RCC 7860 (cell line): Measurements from ENCODE around the gene GRK7.

Experiments used
- DNase-seq: peaks from one replicate; pipeline ENCODE4 v3.0.0-alpha.2; 2015; ENCODE audit warnings: low spot score
- FAIRE-seq: peaks from 2 replicates; lab custom pipeline; 2012; peaks lifted over from hg19 to GRCh38; lab: Jason Lieb, UNC

Gene GRK7, protein sequence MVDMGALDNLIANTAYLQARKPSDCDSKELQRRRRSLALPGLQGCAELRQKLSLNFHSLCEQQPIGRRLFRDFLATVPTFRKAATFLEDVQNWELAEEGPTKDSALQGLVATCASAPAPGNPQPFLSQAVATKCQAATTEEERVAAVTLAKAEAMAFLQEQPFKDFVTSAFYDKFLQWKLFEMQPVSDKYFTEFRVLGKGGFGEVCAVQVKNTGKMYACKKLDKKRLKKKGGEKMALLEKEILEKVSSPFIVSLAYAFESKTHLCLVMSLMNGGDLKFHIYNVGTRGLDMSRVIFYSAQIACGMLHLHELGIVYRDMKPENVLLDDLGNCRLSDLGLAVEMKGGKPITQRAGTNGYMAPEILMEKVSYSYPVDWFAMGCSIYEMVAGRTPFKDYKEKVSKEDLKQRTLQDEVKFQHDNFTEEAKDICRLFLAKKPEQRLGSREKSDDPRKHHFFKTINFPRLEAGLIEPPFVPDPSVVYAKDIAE (N-terminal part only)

DNA sequence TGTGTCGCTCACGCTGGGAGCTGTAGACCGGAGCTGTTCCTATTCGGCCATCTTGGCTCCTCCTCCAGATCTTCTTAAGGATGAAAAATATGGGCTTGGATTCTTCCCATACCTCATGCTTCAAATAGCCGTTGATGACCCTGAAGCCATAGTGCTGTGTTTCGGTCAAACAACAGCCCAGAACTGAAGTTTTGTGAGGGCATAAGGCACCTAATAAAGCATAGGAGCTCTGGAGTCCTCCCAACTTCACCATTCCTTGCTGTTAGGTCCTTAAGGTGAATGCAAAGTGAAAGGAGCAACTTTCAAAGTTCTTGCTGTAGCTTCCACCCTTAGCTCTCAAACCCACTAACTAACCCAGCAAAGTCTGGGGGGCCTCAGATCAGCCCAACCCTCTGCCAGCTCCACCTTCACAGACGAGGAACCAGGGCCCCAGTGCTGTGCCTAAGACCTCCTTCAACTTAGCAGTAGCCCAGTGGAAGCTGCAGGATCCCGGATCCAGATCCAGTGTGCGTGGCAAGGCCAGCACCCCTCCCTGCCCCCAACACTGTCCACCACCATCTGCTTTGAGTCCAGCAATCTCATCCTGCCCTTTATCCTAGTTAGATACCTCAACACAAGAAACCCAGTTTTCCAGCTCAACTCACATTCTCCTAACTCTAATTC is at the start of gene GRK7:
Gene GRK7 (plus strand): TSS at position 321 of the 663 bp plus-strand sequence. CDS start 14,877 bp downstream, outside the sequence.
- no peak for FAIRE-seq
- DNase-seq, result no peak

DNA sequence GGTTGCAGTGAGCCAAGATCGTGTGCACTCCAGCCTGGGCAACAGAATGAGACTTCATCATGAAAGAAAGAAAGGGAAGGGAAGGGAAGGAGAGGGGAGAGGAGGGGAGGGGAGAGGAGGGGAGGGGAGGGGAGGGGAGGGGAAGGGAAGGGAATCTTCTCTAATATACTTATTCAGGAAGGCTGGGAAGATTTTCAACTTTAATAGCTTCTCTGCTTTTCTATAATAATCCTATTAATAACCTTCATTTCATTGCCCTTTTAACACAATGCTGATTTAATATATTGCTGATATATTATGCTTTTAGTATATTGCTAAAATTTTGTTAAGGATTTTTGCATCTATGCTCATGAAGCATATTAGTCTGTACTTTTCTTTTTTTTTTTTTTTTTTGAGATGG is 48.5 kb upstream of the GRK7 start:
- DNase-seq (no peak), FAIRE-seq (no peak)

DNA sequence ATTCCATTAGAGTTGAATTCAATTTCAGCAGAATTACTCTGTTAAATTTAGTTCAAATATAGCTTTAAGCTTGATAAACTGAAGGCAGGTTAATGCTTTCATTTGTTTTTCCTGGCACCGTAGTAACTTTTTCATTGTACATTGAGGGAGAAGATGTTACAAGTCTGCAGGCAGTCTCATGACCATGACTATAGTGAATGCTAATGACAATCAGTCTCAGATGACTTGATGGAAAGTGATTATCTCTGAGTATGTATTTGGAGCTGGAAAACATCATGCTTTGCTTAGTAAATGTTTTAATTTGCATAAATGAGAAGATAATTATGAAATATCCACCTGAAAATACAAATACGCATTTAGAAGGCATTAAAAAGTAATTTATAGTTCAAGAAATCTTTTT is 41.1 kb upstream of the GRK7 start:
- no peak for DNase-seq
- no peak for FAIRE-seq

DNA sequence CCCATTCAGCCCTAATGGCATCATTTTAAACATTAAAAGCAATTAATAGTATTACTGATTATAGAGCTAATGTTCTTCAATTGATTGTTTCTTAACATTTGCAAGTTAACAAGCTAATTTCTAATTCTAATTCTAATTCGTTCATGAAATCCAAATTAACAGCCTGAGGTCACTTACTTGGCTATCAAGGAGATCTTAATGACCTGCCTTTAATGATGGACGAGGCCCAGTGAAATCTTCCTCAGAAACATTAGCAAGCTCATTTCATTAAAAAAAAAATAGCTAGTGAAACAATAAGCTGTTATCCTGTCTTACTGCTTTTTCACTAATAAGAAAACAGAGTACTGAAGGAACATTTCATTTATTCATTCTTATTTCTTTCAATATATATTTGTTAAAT is 40.6 kb upstream of the GRK7 start:
- no peak for FAIRE-seq

DNA sequence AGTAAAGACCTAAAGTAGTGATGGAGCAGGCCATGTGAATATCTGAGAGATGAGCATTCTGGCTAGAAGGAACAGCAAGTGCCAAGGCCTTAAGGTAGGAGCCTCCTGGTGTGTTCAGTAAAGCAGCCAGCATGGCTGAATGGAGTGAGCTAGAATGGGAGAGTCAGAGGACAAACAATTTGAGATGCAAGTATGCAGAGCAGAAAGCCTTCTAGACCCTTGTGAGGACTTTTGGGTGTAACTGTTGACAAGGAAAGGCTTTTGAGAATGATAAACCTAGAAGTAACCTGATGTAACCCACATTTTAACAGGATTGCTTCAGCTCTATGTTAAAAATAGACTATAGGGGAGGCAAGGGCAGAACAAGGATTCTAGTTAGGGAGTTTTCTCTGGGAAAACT is 40.0 kb upstream of the GRK7 start:
- FAIRE-seq, result no peak
- no peak for DNase-seq

More for the DNA sequence above, 40.6 kb upstream of the GRK7 start:
- DNase-seq, result no peak

DNA sequence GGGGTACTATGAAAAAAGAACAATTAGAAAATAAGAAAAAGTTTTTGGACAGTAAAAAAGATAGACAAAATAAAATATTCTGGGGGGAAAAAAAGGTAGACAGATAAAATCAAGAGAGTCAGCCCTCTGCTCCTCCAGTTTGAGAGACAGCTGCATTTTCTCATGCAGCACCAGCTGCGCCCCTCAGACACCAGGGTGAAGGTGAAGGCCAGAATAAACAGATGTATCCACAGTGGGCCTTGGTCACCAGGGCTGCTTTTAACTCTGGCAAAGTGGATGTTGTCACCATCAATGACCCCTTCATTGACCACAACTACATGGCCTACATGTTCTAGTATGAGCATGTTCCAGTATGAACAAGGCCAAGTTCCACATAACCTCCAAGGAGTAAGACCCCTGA is 39.0 kb upstream of the GRK7 start:
- FAIRE-seq (no peak), DNase-seq (no peak)

DNA sequence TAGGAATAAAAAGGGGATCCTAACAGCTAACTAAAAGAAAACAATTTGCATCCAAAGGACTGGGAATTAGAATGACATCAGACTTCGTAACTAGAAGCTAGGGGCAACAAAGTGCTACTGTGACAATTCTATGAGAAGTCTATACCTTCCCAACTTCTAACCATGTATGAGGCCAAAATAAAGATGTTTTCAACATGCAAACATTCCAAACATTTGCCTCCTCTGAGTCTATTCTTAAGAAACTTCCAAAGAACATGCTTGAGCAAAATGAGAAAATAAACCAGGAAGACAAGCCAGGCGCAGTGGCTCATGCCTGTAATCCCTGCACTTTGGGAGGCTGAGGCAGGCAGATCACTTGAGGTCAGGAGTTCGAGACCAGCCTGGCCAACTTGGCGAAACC is 38.2 kb upstream of the GRK7 start:
- no peak for DNase-seq
- FAIRE-seq, result no peak

DNA sequence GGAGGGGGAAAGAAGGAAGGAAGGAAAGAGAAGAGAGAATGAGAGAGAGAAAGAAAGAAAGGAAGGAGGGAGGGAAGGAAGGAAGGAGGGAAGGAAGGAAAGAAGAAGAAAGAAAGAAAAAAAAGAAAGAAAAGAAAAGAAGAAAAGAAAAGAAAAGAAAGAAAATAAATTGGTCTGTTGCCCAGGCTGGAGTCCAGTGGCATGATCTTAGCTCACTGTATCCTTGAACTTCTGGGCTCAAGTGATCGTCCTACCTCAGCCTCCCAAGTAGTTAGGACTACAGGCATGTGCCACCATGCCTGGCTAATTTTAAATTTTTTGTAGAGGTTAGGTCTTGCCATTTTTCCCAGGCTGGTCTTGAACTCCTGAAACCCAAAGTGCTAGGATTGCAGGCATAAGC is 36.7 kb upstream of the GRK7 start:
- FAIRE-seq, result no peak

DNA sequence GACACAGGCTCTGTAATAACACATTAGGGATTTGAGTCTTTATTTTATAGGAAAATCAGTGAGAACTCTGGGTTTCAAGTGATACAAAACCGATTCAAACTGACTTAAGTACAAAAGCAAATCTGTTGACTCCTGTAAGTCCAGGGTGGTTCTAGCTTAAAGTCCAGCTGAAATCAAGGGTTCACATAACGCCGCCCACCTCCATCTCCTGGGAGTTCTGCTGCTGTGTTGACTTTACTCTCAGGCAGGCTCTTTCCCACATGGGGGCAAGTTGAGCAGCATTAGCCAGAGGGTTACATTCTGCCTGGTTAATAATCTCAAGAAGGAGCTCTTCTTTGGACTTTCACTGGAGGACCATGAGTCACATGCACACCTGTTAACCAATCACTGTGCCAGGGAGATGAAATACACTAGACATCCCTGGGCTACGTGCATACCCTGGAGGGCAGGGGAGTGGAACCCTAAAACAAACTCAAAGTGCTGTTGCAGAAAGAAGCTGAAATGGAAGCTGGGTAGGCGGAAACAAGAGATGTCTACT is 34.8 kb upstream of the GRK7 start:
- FAIRE-seq (no peak), DNase-seq (no peak)

More for the DNA sequence above, 36.7 kb upstream of the GRK7 start:
- DNase-seq, result no peak

DNA sequence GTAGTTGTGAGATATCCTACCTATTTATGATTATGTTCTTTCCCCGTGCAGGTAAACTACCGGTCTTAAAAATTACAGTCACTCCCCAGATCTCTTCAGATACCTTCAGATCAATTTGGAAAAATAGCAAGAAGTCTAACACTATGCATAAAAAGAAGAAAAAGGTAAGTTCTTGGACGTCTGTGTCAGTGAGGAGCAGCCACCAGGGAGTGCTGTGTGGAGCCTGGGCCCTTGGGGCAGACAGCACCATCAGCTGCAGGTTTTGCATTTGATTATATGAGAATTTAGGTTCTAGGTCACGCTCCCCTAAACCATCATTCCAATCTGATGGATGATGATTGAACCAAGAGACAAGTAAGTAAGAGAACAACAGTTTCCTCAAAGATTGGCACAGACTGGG is 34.0 kb upstream of the GRK7 start:
- FAIRE-seq, result no peak
- no peak for DNase-seq

DNA sequence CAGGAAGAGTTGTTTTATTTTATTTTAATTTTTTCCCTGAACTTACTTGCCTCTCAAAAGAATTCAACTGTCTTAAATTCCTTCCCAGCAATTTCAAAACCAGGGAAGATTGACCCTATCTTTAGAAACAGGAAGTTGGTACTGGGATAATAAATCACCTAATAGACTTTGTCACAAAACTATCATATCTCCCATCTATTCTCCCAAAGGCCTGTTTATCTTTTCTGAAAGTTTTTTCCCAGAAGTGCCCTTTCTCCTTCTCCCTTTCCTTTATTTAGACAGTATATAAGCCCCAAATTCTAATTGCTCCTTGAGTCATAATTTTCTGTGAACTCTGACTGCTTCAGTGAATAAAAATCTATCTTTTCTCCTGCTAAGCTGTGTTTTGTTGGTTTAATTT is 28.0 kb upstream of the GRK7 start:
- FAIRE-seq, result no peak
- DNase-seq, result no peak

DNA sequence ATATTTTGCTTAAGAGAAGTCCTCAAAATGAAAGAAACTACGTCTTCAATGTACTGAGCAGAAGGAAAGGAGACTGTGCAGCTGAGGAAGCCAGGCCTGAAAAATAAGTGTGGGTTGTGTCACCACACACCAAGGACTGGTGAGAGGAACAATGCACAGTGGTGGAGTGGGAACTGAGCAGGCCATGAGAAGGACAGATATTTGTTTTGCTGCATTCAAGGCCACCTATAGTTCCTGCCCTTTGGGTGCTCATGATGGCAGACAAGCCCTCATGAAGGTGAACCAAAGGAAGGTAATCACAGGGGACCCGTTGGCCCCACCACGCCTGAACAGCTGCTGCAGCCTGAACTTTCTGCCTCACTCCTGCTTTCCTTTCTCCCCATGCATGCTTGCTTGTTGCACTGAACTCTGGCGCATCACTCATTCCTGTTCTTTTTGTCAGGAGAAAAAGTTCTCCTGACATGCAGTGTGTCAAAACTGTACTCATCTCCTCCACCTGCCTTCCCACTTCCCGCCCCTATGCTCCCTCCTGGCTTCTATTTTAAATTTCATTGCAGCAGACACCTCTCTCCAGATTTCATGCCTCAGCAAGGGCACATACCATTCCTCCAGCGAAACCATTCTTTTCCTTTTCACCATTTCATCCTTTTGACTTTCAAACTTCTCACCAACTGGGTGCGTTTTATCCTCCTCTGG is 27.3 kb upstream of the GRK7 start:
- FAIRE-seq, result no peak
- no peak for DNase-seq

DNA sequence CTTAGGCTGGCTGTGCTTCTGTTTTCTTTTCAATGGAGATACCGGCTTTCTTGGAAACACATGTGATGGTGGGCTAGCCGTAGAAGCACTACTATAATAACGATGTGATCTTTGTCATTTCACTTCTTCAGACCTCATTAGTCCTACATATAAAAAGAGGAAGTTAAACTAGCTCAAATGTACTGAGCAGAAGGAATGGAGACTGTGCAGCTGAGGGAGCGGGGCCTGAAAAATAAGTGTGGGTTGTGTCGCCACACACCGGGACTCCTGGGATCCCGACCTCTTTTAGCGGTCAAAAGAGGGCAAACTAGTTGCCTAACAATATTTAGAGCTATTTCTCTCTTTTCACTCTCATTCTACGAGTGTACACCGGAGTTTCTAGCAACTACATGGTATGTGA is 26.1 kb upstream of the GRK7 start:
- FAIRE-seq (no peak), DNase-seq (no peak)

DNA sequence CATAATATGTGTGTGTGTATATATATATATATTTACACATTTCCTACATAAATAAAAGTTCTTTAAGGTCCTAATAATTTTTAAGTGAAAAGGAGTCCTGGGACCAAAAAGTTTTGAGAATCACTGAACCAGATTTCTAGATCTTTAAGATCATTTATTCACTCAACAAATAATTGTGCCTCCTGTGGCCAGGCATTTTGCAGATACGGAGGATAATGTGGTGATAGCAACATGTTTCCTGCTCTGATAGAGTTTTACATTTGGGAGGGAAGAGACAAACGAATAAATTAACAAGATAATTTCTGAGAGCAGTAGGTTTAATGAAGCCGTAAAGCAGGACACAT is 25.6 kb upstream of the GRK7 start:
- DNase-seq, result no peak
- no peak for FAIRE-seq

DNA sequence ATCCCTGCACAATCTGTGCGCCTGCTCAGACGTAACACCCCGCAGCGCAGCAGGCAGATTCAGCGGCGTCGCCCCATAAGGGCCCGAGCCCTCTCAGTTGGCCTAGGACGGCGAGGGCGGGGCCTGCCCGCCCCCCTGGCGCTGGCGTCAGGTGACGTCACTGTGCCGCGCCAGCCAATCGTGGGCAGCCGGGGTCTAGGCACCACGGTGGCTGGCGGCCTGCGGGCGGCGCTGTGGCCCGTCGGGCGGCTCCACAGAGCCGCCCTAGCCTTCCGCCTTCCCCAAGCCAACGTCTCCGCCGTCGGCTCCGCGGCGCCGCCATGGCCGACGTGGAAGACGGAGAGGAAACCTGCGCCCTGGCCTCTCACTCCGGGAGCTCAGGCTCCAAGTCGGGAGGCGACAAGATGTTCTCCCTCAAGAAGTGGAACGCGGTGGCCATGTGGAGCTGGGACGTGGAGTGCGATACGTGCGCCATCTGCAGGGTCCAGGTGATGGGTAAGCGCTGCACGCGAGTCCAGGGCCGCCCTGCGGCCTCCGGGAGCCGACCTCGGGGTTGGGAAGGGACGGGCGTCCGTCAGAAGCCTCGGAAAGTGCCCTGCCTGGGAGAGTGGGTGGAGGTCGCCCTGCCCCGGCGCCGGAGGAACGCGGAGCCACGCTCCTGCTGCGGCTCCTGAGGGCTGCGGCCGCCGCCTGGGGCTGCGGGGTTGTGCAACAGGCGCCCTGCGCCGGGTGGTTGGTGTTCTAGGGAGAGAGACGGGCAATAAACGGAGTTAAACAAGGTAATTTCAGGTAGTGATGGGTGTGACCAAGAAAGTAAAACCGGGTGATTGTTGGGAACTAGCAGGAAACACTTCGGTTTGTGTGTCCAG is 25.0 kb upstream of the GRK7 start, which contains the start of gene RNF7:
Gene RNF7 (plus strand): TSS at position 277 of the 869 bp plus-strand sequence. CDS start 44 bp downstream, at position 321.
- FAIRE-seq (peak; percentile 36), DNase-seq (peak; percentile 89)

DNA sequence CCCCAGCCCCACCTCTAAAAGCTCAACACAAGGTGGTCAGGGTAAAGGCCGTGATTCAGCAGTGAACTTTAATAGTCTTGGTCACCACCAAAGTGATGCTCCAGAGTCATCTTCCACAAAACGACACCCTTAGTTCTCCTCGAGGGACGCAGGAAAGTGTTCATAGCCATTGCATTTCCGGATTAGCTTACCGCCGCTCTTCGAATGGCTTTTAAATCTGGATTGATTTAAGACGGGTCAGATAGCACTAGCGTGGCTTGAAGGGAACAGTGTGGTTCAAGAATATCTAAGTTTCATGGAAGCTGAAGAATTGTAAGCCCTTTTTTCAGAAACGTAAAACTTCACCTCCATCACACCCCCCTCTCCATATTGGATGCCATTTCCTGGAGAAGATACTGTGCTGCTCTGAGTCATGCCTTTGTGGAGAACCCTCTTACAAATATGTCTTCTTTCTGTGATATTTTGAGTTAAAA is 24.3 kb upstream of the GRK7 start:
- FAIRE-seq (peak; percentile 57), DNase-seq (peak; percentile 40)

DNA sequence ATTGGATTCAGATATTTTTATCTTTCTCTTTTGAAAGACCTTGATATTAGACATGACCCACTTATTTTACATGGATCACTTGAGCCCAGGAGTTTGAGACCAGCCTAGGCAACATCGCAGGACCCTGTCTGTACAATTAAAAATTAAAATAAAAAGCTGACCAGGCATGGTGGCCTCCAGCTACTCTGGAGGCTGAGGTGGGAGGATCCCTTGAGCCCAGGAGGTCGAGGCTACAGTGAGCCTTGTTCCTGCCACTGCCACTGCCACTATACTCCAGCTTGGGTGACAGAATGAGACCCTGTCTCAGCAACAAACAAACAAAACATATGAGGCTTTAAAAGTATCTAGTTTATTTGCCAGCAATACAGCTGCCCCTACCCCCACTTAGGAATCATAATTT is 23.5 kb upstream of the GRK7 start:
- FAIRE-seq (no peak), DNase-seq (no peak)

DNA sequence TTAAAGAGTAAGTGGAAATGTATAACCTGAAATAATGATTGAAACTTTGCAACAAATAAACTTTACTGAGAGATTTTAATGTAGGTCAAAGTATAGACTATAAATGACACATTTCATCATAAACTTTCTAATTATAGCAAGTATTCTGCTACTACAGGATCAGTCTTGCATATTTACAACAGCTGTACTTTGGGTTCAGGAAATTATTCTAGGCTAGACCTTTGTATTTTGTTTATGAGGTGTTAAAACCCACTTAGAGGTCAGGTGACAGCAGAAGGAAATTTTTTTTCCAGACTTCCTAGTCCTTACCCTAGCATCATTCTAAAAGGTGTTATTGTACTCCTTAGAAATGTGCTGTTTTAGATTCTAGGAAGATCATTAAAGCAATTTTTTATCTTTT is 22.9 kb upstream of the GRK7 start:
- FAIRE-seq (no peak), DNase-seq (no peak)

DNA sequence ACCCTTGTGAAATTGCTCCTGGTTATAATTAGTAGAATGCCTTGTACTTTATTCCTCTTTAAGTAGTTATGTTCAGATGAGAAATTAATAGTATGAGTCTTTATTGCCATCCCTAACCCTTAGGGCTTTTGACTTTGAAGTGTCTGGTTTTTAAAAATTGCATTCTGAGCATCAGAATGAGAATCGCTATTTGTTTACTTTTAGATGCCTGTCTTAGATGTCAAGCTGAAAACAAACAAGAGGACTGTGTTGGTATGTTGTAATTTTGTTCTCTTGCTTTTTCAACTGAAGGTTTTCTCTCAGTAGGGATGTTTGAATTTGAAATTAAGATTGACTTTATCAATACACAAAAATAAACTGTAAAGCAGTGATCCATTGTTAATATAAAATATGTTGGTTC is 19.9 kb upstream of the GRK7 start:
- DNase-seq, result no peak
- FAIRE-seq, result no peak

DNA sequence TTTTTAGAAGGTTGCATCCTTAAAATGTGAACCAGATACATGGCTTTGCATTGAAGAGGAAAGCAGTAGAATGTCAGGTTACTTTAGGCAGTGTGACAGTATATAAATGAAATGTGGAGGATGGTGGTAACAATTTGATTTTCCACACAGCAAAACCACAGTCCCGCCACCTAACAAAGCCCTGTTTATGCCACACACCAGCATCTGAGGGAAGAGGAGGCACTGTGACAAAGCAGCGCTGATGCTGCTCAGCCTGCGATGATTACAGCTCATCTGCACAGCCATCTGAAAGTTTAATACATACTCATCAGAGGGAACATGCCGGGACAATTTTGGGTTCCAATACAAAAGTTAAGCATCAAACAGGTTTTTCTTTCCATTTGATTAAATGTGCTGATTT is 16.2 kb upstream of the GRK7 start:
- no peak for DNase-seq
- no peak for FAIRE-seq
